ENCODE results near the gene GRAMD1B.

GRCh38 chr11:123413636-123414035, 16.4 kb upstream of the GRAMD1B start:
- no peak for TF ChIP-seq POLR2A (IDR thresholded peaks at IDR 0.05; ENCODE audit: borderline replicate concordance, extremely low read depth, insufficient read depth, insufficient read length)
- TF ChIP-seq MAX (IDR thresholded peaks at IDR 0.05): no peak
- no peak for TF ChIP-seq CTCF (IDR thresholded peaks at IDR 0.05 in 2 of 3, conservative IDR thresholded peaks at IDR 0.05 in 1 of 3; ENCODE audit: borderline replicate concordance in 1 of 3, insufficient read depth in 1 of 3, low read depth in 2 of 3, low read length in 2 of 3)
- no peak for TF ChIP-seq ATF3 (IDR thresholded peaks at IDR 0.05)
- no peak for TF ChIP-seq FOSL1 (IDR thresholded peaks at IDR 0.05; ENCODE audit: low read depth)
- no peak for TF ChIP-seq ZBTB33 (IDR thresholded peaks at IDR 0.05; ENCODE audit: extremely low read depth, insufficient replicate concordance, low read length)
- TF ChIP-seq RAD21 (IDR thresholded peaks at IDR 0.05; ENCODE audit: low read depth): no peak
